OCI-LY3 (cell line): Measurements from ENCODE around the gene CFAP54.

Experiments used
- EZH2phosphoT487 ChIP-seq: fragments of 200-600 bp; shearing (Covaris generic); IDR thresholded peaks from 2 replicates; pipeline ENCODE4 v1.6.1; 2018; ENCODE audit warnings: antibody characterized with exemption, mixed run types, low read depth
- TF ChIP-seq, protein P1 (sequence below): fragments of 200-600, 300-600 bp; sonication (generic); IDR thresholded peaks from 2 replicates; pipeline ENCODE4 v1.5.1; 2014; ENCODE audit warnings: antibody characterized with exemption, low read length, low read depth

GRCh38 chr12:96529912-96530311 is 40.5 kb downstream of the CFAP54 start:
- TF ChIP-seq, protein P1, sequence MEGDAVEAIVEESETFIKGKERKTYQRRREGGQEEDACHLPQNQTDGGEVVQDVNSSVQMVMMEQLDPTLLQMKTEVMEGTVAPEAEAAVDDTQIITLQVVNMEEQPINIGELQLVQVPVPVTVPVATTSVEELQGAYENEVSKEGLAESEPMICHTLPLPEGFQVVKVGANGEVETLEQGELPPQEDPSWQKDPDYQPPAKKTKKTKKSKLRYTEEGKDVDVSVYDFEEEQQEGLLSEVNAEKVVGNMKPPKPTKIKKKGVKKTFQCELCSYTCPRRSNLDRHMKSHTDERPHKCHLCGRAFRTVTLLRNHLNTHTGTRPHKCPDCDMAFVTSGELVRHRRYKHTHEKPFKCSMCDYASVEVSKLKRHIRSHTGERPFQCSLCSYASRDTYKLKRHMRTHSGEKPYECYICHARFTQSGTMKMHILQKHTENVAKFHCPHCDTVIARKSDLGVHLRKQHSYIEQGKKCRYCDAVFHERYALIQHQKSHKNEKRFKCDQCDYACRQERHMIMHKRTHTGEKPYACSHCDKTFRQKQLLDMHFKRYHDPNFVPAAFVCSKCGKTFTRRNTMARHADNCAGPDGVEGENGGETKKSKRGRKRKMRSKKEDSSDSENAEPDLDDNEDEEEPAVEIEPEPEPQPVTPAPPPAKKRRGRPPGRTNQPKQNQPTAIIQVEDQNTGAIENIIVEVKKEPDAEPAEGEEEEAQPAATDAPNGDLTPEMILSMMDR, result no peak
- TF ChIP-seq EZH2phosphoT487, result no peak
